ENCODE measurements around the gene PPFIA1. TPM values are rescaled to one million over a fixed set of nuclear protein-coding genes. Genes with fewer than 3 reads are reported as not detected.

The PPFIA1 gene
- total RNA-seq, 1 donor from 2014 or later = 33.5 TPM

Other genes with a start within 250 kb of the PPFIA1 start
- gene ANO1, start 192.4 kb upstream of the PPFIA1 start, total RNA-seq = under 0.01 TPM in 1 of 2 replicates, not detected in the other
- 55.2 and 56.7 TPM in 2 replicates for gene FADD, start 67.4 kb upstream of the PPFIA1 start, total RNA-seq
- gene CTTN, start 127.8 kb downstream of the PPFIA1 start, total RNA-seq = 369 and 441 TPM in 2 replicates